C4-2B (cell line): ENCODE measurements around the gene PAH.

Source experiments
- CTCF ChIP-seq: fragments of 450-650 bp; conservative IDR thresholded peaks from 2 replicates; pipeline ENCODE4 v1.5.1; 2017; ENCODE audit warnings: mild to moderate bottlenecking
- ZFX ChIP-seq: fragments of 450-650 bp; IDR thresholded peaks from 2 replicates; pipeline ENCODE4 v1.6.1; 2017

- TF ChIP-seq CTCF, result no peak
- no peak for TF ChIP-seq ZFX
Observed at GRCh38 chr12:102950950-102951619, 34.0 kb upstream of the PAH start.
